ENCODE measurements around the gene FAM3C.

DNA sequence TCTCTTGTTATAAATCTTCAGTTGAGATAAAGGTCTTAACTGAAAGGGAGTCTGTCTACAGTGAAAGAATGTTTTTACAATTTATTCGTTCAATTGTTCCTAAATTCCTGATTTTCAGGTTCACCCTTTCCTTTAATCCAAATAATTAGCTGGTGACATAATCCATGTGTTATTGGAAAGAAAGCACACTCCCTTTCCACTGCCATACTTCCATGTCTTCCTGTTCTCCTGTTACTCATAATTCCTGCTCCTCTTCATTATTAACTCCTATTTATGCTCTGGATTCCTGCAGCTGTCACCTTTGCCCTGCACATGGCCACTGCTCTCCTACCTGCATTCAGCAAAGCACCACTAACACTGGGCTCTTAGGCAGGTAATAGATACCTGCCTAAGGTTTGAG lies 40.0 kb upstream of the FAM3C start:
- TF ChIP-seq, protein P1, sequence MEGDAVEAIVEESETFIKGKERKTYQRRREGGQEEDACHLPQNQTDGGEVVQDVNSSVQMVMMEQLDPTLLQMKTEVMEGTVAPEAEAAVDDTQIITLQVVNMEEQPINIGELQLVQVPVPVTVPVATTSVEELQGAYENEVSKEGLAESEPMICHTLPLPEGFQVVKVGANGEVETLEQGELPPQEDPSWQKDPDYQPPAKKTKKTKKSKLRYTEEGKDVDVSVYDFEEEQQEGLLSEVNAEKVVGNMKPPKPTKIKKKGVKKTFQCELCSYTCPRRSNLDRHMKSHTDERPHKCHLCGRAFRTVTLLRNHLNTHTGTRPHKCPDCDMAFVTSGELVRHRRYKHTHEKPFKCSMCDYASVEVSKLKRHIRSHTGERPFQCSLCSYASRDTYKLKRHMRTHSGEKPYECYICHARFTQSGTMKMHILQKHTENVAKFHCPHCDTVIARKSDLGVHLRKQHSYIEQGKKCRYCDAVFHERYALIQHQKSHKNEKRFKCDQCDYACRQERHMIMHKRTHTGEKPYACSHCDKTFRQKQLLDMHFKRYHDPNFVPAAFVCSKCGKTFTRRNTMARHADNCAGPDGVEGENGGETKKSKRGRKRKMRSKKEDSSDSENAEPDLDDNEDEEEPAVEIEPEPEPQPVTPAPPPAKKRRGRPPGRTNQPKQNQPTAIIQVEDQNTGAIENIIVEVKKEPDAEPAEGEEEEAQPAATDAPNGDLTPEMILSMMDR (IDR thresholded peaks at IDR 0.05; ENCODE audit: insufficient read depth, low read length) = no peak
- no peak for TF ChIP-seq SPI1 (IDR thresholded peaks at IDR 0.05; ENCODE audit: borderline replicate concordance, low read depth)
- TF ChIP-seq, protein P2, sequence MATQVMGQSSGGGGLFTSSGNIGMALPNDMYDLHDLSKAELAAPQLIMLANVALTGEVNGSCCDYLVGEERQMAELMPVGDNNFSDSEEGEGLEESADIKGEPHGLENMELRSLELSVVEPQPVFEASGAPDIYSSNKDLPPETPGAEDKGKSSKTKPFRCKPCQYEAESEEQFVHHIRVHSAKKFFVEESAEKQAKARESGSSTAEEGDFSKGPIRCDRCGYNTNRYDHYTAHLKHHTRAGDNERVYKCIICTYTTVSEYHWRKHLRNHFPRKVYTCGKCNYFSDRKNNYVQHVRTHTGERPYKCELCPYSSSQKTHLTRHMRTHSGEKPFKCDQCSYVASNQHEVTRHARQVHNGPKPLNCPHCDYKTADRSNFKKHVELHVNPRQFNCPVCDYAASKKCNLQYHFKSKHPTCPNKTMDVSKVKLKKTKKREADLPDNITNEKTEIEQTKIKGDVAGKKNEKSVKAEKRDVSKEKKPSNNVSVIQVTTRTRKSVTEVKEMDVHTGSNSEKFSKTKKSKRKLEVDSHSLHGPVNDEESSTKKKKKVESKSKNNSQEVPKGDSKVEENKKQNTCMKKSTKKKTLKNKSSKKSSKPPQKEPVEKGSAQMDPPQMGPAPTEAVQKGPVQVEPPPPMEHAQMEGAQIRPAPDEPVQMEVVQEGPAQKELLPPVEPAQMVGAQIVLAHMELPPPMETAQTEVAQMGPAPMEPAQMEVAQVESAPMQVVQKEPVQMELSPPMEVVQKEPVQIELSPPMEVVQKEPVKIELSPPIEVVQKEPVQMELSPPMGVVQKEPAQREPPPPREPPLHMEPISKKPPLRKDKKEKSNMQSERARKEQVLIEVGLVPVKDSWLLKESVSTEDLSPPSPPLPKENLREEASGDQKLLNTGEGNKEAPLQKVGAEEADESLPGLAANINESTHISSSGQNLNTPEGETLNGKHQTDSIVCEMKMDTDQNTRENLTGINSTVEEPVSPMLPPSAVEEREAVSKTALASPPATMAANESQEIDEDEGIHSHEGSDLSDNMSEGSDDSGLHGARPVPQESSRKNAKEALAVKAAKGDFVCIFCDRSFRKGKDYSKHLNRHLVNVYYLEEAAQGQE (IDR thresholded peaks at IDR 0.05; ENCODE audit: insufficient replicate concordance, low read depth) = no peak
- no peak for TF ChIP-seq POLR2AphosphoS5 (IDR thresholded peaks at IDR 0.05; ENCODE audit: low read depth)
